Stimulated activated CD4-positive, alpha-beta T cell treated with anti-CD3 and anti-CD28 coated beads, TNF-alpha, amount 100 ng/mL, for 1 hour (primary cell): ENCODE measurements around the gene SERPINE1.

Experiments
- DNase-seq, 3 donors: peaks; one replicate each; pipeline ENCODE4 v3.0.0-alpha.2; 2020; ENCODE audit warnings: low read depth in 3 of 3, low spot score in 1 of 3

SERPINE1 gene

GRCh38 chr7:101186844-101187428, 60.0 kb downstream of the SERPINE1 start:
- no peak for DNase-seq
